ENCODE data around the gene ADGRF4.

ADGRF4 gene

DNA sequence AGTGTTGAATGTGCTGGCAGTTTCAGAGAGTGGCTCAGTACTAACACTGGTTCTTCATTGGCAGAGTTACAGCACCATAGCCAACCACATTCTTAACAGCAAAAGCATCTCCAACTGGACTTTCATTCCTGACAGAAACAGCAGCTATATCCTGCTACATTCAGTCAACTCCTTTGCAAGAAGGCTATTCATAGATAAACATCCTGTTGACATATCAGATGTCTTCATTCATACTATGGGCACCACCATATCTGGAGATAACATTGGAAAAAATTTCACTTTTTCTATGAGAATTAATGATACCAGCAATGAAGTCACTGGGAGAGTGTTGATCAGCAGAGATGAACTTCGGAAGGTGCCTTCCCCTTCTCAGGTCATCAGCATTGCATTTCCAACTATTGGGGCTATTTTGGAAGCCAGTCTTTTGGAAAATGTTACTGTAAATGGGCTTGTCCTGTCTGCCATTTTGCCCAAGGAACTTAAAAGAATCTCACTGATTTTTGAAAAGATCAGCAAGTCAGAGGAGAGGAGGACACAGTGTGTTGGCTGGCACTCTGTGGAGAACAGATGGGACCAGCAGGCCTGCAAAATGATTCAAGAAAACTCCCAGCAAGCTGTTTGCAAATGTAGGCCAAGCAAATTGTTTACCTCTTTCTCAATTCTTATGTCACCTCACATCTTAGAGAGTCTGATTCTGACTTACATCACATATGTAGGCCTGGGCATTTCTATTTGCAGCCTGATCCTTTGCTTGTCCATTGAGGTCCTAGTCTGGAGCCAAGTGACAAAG lies 17.0 kb upstream of the ADGRF4 start:
- DNase-seq = no peak

DNA sequence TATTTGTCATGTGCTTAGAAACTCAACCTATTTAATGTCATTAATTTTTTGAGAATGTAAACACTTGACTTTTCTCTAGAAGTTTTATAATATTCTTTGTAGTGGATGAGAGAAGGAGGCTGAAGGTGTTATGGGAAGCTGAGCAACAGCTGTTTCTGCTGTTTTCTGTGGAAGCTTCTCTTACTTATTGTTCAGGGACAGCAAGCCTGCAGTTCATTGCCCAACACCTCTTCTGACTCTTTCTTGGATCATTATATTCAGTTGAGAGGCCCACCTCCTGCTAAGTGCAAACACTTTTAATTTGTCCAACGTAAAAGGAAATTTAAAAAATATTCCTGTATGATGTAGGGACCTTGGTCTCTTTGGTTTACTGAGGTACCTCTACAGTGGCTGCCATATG lies 12.0 kb upstream of the ADGRF4 start:
- DNase-seq = no peak

DNA sequence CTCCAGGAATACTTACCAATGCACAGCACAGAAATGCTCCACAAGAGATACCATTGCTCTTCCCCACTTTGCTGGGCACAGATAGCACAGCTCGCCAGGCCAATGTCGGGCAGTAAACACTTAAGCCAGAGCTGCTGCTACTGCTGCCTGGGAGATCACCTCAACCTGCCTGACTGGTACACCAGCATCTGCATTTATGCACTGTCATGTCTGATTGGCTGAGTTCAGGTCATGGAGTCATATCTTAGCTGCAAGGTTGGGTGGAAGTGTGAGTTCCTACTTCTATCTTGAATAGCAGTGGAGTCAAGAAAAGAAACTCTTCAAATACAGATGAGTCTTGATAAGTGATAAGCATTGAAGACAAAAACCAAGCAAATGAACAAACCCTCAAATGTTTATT lies 10.9 kb upstream of the ADGRF4 start:
- DNase-seq = no peak

DNA sequence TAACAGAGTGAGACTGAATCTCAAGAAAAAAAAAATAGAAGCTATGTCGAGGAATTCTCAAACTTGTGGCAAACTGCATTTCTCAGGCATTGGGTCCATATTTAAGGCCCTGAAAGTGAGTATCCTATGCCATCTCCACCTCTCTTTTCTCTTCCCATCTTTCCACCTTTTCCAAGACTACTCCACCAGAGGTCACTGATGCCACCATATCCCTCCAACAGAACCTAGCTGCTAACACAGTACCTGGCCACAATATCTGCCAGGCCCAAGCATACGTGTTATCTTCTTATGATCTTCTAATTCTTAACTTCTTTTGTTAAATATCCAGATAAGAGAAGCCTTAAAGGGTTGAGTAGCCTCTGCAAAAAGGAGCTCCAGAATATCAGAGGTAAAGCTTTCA lies 8.2 kb upstream of the ADGRF4 start:
- no peak for DNase-seq

DNA sequence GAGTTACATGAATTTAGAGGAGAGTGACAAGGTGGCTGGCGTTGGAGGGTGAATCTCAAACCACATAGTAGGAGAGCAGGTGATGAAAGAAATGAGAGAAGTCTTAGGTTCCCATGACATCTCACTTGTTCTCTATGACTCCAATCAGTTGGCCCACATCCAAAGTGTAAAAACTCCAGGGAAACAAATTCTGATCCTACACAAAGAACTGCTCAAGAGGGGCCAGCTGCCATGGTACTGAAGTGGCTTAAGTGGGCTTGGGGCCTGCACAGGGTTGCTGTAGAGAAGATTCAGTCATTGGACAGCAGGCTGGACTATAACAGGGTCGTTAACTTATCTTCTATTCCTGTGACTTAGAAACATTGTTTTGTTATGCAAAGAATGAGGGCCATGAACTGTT lies 7.6 kb upstream of the ADGRF4 start:
- no peak for DNase-seq

DNA sequence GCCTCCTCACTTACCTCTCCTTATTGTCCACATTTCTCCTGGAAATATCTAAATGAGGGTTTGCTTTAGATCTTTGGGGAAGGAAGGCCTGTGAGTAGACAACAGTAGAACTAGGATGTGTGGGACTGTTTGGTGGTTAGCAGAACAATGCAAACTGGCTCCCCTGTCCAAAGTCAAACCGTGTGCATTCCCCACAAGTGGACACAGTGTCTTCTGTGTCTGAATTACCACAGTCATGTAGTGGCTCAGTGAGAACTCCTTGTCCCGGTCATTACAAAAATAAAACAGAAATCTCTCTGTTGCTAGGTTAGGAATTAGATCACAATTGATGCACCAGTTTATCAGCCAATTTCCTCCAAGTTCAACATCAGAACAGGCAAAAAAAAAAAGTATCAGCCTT lies 455 bp upstream of the ADGRF4 start:
- DNase-seq = no peak

DNA sequence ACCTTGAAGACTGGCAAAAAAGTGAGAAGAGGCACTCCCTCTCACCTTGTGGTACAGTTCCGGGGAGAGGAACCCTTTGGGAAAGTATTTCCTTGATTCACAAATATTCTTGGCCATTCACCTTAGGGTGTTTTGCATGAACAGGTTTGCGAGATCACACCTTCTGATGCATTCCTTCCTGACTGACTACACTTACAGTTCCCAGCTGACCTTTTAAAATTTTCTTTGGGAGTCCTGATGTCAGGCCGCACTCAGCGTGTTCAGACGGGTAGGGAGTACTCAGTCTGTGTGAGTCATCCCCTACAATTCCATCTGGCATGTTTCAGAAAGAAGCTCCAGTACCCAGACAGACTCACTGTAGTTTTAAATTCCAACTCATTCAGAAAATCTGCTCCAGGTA lies 1.7 kb downstream of the ADGRF4 start:
- no peak for DNase-seq

DNA sequence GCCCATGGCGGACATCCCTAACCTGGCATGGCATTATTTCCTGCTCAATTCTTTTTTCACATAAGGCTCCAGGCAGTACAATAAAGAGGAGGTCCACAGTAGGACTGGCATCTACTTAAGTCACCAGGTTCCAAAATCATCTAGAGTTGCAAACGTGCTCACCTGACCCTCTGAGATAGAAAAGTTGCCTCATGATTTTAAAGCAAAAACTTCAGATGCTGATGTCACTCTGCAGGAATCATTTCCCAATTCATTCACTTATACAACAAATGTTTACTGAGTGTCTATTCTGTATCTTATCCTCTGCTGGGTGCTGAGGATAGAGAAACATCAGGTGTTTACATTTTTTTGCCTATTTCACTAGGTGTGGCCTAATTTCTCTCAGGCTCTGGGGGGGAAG lies 2.2 kb downstream of the ADGRF4 start:
- DNase-seq = no peak

DNA sequence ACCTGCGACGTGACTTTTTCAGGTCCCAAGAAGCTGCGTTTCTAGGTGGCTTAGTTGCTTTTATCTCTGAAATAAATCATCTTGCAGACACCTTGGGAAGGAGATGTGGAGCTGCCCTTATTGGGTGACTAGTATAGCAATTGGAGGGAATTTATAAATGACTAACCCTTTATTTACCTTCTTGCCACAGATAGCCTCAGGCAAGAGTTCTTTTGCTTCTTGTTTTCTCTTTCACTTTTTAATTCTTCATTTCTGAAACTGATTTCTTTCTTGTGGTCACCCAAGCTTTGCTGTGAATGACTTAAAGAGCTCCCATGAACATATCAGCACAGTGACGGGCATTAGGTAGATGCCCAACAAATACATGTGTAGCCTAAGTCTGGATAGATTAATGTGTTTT lies 3.0 kb downstream of the ADGRF4 start:
- no peak for DNase-seq

DNA sequence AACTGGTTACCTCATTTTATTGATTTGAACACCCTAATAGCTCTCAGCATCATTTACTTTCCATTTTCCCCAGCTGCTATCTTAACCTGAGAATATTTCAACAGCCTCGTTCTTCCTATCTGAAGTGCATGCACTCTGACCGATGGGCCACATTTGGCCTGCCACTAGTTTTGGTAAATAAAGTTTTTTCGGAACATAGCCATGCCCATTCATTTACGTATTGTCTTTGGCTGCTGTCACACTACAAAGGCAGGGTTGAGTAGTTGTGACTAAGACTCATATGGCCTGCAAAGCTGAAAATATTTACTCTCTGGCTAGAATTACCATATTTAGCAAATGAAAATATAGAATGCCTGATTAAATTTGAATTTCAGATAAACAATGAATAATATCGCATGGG lies 10.8 kb downstream of the ADGRF4 start:
- no peak for DNase-seq

DNA sequence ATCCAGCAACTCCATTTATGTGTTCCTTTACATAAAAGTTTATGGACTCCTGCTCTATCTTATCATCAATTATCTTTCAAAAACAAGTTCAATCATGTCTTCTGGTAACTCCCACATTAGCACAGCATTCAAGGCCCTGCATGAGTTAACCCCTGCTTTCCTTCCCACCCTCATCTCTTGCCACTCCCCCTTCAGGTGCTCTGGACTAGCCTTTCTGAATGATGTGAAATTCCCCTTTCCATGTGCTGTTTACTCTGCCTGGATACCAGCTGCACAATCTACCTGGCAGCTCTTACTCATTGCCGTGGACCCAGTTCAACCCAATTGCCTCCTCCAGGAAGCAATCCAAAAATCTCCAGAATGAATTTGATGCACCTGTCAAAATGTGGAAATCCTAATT lies 11.9 kb downstream of the ADGRF4 start:
- no peak for DNase-seq

DNA sequence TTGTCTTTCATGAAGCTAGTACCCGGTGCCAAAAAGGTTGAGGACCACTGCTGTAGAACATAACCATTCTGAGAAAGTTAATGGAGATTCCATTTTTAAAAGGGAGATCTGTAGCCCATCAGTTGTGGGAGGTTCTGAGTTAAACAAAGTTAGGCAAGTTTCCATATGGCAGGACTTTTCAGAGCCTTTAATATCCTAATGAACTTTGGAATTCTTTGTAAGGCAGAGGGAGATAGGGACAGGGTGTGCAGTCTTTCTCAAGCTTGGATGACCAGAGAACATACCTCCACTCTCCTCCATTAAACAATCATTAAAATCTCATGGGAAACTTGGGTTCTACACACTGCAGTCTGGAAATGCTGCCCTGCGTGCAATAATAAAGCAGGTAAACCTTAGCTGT lies 14.8 kb downstream of the ADGRF4 start:
- no peak for DNase-seq

DNA sequence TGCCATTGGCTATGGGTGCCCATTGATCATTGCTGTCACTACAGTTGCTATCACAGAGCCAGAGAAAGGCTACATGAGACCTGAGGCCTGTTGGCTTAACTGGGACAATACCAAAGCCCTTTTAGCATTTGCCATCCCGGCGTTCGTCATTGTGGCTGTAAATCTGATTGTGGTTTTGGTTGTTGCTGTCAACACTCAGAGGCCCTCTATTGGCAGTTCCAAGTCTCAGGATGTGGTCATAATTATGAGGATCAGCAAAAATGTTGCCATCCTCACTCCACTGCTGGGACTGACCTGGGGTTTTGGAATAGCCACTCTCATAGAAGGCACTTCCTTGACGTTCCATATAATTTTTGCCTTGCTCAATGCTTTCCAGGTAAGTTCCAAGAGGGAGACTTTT lies 16.4 kb downstream of the ADGRF4 start:
- no peak for DNase-seq

DNA sequence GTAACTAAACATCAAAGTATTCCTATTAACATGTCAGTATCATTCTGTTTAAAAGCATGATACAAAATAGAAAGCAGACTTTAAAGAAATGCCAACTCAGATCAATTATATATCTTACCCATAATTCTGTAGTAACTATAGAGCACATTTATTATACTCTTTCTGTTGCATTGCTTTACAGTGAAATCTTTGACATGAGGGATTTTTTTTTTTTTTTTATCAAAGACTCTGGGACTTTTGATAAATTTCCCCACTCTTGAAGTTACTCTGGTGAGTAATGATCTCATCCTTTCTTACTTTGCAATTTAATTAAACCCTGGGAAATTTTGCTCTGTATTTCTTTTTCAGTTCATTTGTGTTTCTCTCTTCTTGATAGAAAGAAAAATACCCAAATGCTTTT lies 17.4 kb downstream of the ADGRF4 start:
- DNase-seq = no peak

DNA sequence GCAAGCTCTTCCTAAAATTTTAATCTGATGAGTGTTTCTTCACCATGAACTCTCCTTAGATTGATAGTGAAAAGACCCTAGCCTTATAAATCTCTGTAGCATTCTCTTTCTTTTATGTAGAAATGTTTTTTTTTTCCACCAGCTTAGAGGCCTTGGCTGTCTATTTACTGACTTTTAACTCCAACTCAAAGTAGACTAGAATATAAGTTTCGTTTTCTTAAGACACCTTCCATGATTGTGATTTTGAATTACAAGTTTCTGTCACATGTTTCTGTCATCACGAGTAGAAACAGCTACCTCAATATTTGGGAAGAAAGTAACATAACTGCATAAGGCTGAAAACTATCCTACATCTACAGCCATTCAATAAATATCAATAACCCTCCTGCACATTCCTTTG lies 17.8 kb downstream of the ADGRF4 start:
- DNase-seq = no peak

DNA sequence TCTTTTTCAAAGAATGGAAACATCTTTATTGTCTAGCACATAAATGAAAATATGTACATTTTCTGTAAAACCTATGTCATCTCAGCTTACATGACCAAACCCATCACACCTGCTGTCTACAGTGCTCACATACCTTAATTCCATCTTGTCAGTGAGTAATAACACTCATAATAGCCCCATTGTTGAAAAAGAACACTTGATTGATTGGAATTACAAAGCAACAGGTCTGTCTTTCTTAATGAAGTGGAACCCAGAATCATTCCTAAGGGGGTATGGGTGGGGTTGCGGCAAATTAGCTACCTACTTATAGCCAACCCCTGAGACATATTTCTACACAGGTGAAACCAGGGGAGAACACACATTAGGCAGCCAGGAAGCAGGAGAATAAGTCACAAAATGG lies 20.2 kb downstream of the ADGRF4 start:
- DNase-seq = no peak

DNA sequence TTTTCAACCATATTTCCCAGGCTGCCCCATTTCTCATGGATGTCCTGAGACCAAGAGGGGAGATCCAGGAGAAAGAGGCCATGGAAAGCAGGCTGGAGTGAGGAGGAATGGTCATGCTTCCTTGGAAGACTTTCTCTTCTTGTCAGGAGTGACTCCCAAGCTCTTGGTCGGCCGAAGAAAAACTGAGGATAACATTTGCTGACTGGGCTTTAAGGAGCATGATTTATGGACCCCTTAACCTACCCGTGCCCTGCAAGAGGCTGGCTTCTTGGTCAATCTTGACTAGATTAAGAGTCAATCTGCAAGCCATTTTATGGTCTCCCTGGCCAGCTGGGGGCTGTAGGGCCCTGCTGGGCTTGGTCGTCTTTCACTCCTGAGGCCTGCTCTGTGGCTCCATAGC lies 22.8 kb downstream of the ADGRF4 start:
- DNase-seq = no peak

DNA sequence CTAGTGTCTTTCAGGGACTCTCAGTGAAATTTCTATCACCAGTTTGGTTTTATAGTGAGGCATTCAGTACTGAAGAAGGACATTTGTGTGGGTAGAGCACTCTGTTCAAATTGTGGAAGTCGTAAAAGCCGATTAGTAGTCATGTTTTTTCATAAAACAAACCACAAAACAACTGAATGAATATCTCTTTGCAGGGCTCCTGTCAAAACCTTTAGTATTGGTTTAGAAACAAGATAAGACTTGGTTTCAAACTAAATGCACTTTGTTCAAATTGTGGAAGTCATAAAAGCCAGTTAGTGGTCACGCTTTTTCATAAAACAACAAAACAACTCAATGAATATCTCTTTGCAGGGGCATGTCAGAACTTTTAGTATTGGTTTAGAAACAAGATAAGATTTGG lies 23.8 kb downstream of the ADGRF4 start:
- no peak for DNase-seq

DNA sequence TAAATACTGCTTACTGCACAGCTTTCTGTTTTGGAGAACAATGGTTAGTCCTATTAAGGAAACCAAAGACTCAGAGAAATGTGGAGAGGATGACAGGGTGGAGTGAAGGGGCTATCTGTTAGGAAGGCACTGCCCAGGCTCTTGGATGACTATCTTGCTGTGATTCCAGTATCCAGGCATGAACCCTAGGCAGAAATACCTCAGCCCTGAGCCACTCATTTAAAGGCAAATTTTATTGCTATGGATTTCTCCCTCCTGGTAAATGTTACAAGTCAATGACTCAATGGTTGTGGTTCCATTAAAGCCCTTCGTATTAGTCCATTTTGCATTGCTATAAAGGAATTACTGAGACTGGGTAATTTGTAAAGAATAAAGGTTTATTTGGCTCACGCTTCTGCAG lies 25.9 kb downstream of the ADGRF4 start:
- no peak for DNase-seq

DNA sequence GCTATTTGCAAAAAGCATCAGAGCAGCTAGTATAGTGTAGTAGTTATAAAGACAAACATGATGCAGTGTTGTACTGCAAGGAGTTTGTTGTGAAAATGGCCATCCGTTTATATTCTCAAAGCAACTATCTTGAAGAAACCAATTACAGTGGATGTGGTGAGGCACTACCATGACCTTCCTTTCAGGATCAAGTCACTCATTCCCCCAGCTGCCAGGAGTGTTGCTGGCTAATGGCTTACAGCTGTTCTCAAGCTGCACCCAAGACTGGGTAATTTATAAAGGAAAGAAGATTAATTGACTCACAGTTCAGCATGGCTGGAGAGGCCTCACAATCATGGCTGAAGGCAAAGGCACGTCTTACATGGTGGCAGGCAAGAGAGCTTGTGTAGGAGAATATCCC lies 29.0 kb downstream of the ADGRF4 start:
- no peak for DNase-seq

DNA sequence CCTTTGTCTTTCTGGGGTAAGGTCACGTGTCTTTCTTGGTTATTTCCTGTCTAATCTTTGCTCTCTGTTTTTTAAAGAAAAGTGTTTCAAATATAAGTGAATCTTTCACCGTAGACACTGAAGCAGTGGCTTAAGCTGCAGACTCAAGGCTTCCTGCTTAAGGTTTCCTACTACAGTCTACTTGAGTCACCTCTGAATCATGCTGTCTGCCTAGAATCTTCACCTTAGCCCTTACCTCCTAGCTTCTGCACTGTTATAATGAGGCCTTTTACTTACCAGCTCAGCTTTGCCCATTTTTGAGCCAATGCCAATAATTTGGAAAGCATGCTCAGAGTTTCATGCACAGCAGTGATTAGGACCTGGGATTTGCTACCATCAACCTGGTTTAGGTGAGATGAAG lies 30.6 kb downstream of the ADGRF4 start:
- DNase-seq = no peak

DNA sequence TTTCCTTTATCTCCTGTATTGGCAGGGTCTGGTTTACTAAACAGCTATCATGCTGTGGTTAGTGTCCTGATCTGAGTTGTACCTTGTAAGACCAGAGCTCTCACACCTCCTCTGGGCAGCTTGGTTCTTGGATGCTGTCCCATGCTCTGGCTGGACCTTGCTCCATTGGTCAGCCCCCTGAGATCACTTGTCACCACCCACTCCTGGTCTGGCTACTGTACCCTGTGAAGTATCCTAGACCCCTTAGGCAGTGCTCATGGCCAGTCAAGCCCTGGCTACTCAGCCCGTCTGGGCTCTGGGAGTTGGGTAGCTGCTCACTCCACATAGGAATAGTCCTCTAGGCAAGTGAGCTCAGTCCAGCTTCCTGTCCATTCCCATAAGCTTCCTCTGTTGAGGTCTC lies 31.1 kb downstream of the ADGRF4 start:
- DNase-seq = no peak

DNA sequence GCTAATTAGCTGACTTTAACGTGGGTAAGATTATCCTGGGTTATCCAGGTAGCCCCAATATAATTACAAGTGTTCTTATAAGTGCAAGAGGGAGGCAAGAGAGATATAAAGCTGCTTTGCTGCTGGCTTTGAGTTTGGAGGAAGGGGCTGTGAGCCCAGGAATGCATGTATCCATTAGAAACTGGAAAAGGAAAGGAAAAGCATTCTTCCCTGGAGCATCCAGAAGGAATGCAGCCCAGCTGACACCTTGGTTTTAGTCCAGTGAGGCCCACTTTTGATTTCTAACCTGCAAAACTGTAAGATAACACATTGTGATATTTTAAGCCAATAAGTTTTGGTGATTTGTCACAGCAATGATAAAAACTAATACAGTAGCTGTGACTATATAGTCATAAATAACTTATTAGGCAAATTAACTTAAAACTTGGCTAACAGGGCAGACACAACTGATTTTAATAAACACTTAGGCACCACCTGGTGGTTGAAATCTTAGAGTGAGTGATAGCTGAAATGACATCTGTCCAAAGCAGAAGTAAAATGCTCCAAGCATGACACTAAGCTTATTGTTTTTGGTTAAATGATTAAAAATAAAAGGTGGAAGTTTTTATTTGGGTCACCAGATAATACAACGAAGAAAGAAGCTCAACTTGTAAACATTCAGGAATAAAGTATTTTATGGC lies 35.6 kb downstream of the ADGRF4 start:
- DNase-seq = no peak

DNA sequence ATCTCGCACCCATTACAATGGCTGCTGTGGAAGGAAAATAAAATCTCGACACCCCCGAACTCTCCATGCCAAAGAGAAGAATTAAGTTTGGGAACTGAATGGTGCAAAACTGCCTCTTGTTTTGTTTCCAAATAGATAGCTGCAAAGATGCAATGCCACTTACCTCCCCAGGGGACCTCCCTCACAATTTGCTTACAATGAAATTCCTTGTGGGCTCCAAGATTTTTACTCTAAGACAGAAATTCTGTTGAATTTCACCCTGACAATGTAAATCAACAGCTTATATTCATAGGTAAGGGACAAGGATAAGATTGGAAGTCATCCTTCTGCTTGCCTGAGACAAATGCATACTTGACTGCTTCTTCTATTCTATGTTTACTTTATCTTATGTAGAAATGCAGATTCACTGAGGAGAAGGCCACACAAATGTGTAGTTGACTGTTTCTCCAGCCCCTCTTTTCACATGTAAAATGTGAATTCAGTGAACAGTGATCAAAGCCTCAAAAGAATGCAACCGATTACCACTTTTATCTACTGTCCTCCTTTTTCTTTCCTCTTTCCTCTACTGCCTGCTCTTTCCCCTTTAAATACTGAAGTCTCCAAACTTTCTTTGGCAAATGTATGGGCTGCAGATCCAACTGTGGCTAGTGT lies 36.6 kb downstream of the ADGRF4 start:
- DNase-seq = no peak
